GM12878 (cell line): ENCODE data around the gene SPI1. TPM values are rescaled to one million over a fixed set of nuclear protein-coding genes. Genes with fewer than 3 reads are reported as not detected.

ENCODE experiments used
- EP300 ChIP-seq, 2 experiments: fragments of 150-350 bp in 1 of 2; IDR thresholded peaks; 2 replicates each; pipeline ENCODE4 v1.6.1; 2011 to 2012; ENCODE audit warnings: low read depth in 2 of 2, low read length in 2 of 2, borderline replicate concordance in 1 of 2, improper control_type of control experiment in 1 of 2, inconsistent platforms in 1 of 2; ENCODE audit not compliant: control insufficient read depth in 1 of 2
- NBN ChIP-seq: fragments of 450-650 bp; IDR thresholded peaks from 2 replicates; pipeline ENCODE4 v1.6.1; 2016
- SPI1 ChIP-seq: IDR thresholded peaks from 2 replicates; pipeline ENCODE4 v1.6.1; 2011; ENCODE audit warnings: low read depth, mild to moderate bottlenecking, low read length, moderate library complexity, borderline replicate concordance; ENCODE audit not compliant: insufficient read depth
- polyA plus RNA-seq, 11 experiments: library from polyadenylated mRNA; depleted of rRNA in 4 of 11; unstranded in 6 of 11; stranded (reverse) in 5 of 11; fragments of >200 nt; fragmentation: Nextera tagmentation in 4 of 11; fragmentation: Illumina TruSeq in 1 of 11; extraction: Ambion mirVana in 4 of 11; extraction: Trizol in 1 of 11; gene quantifications; 1 replicate in 1 of 11; 2 replicates in 10 of 11; pipeline versions ENCODE4 v1.2.1 to v1.2.3, GENCODE V29; 2011 to 2016; ENCODE audit warnings: inconsistent platforms in 2 of 11, missing spikeins in 2 of 11, low read depth in 1 of 11
- total RNA-seq, 4 experiments: library from RNA; depleted of rRNA in 3 of 4; stranded (reverse); fragments of >200 nt in 3 of 4; fragmentation: Illumina TruSeq in 1 of 4; extraction: Trizol in 1 of 4; gene quantifications; 2 replicates each; pipeline versions ENCODE4 v1.2.1 to v1.2.3, GENCODE V29; 2013 to 2021
- TF ChIP-seq, protein P1 (sequence below), 3 experiments: IDR thresholded peaks in 2 of 3; conservative IDR thresholded peaks in 1 of 3; 2 replicates each; pipeline ENCODE4 v1.5.1; 2011; ENCODE audit warnings: low read depth in 3 of 3, low read length in 3 of 3, mild to moderate bottlenecking in 3 of 3, control low read depth in 2 of 3, moderate library complexity in 2 of 3, inconsistent platforms in 1 of 3, mixed read lengths in 1 of 3; ENCODE audit not compliant: control insufficient read depth in 2 of 3, insufficient read depth in 1 of 3; ENCODE audit errors: extremely low read depth in 1 of 3
- TF ChIP-seq, protein P2 (sequence below): fragments of 450-650 bp; IDR thresholded peaks from 2 replicates; pipeline ENCODE4 v1.6.1; 2017; ENCODE audit warnings: mild to moderate bottlenecking
- TF ChIP-seq, protein P3 (sequence below): IDR thresholded peaks from 2 replicates; pipeline ENCODE4 v1.6.1; 2012; ENCODE audit warnings: low read length, inconsistent platforms

Gene SPI1
- total and polyA plus RNA-seq, 10 of the 15 experiments (the other 5 are each of a cell fraction or from before 2014, with no cell fraction given), result 0.05 to 31.1 (median 9.7) TPM

- TF ChIP-seq NBN, result no peak
- TF ChIP-seq EP300 (IDR thresholded peaks at IDR 0.05; ENCODE audit: borderline replicate concordance in 1 of 2, control insufficient read depth in 1 of 2, low read depth in 2 of 2, low read length in 2 of 2), result no peak
- TF ChIP-seq, protein P1, sequence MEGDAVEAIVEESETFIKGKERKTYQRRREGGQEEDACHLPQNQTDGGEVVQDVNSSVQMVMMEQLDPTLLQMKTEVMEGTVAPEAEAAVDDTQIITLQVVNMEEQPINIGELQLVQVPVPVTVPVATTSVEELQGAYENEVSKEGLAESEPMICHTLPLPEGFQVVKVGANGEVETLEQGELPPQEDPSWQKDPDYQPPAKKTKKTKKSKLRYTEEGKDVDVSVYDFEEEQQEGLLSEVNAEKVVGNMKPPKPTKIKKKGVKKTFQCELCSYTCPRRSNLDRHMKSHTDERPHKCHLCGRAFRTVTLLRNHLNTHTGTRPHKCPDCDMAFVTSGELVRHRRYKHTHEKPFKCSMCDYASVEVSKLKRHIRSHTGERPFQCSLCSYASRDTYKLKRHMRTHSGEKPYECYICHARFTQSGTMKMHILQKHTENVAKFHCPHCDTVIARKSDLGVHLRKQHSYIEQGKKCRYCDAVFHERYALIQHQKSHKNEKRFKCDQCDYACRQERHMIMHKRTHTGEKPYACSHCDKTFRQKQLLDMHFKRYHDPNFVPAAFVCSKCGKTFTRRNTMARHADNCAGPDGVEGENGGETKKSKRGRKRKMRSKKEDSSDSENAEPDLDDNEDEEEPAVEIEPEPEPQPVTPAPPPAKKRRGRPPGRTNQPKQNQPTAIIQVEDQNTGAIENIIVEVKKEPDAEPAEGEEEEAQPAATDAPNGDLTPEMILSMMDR (IDR thresholded peaks at IDR 0.05 in 2 of 3, conservative IDR thresholded peaks at IDR 0.05 in 1 of 3; ENCODE audit: control insufficient read depth in 2 of 3, extremely low read depth in 1 of 3, insufficient read depth in 1 of 3, low read depth in 3 of 3, low read length in 3 of 3), result no peak
- TF ChIP-seq SPI1, result no peak
- TF ChIP-seq, protein P2, sequence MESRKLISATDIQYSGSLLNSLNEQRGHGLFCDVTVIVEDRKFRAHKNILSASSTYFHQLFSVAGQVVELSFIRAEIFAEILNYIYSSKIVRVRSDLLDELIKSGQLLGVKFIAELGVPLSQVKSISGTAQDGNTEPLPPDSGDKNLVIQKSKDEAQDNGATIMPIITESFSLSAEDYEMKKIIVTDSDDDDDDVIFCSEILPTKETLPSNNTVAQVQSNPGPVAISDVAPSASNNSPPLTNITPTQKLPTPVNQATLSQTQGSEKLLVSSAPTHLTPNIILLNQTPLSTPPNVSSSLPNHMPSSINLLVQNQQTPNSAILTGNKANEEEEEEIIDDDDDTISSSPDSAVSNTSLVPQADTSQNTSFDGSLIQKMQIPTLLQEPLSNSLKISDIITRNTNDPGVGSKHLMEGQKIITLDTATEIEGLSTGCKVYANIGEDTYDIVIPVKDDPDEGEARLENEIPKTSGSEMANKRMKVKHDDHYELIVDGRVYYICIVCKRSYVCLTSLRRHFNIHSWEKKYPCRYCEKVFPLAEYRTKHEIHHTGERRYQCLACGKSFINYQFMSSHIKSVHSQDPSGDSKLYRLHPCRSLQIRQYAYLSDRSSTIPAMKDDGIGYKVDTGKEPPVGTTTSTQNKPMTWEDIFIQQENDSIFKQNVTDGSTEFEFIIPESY, result no peak
- TF ChIP-seq, protein P3, sequence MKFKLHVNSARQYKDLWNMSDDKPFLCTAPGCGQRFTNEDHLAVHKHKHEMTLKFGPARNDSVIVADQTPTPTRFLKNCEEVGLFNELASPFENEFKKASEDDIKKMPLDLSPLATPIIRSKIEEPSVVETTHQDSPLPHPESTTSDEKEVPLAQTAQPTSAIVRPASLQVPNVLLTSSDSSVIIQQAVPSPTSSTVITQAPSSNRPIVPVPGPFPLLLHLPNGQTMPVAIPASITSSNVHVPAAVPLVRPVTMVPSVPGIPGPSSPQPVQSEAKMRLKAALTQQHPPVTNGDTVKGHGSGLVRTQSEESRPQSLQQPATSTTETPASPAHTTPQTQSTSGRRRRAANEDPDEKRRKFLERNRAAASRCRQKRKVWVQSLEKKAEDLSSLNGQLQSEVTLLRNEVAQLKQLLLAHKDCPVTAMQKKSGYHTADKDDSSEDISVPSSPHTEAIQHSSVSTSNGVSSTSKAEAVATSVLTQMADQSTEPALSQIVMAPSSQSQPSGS, result no peak
- TF ChIP-seq, all 136 proteins: peak for 0
These were observed 46.7 kb downstream of the SPI1 start (continued) for GRCh38 chr11:47331454-47332302.
